Esophagus muscularis mucosa (tissue), 4 donors: ENCODE measurements around the gene ORM1. TPM values are rescaled to one million over a fixed set of nuclear protein-coding genes. Genes with fewer than 3 reads are reported as not detected.

Experiments used
- DNase-seq: peaks from one replicate; pipeline ENCODE4 v3.0.0-alpha.2; 2017; ENCODE audit errors: extremely low spot score
- H3K27ac ChIP-seq, 4 donors: fragments of 200-600 bp; sonication (generic); replicated peaks in 1 of 4; 1 replicate in 3 of 4; 2 replicates in 1 of 4; pipeline ENCODE4 v1.5.1; 2016 to 2019; ENCODE audit warnings: mild to moderate bottlenecking in 1 of 4
- H3K27me3 ChIP-seq, 4 donors: fragments of 200-600 bp; sonication (generic); one replicate each; pipeline versions ENCODE4 v1.5.1 to v1.6.0; 2016 to 2019
- H3K36me3 ChIP-seq, 4 donors: fragments of 200-600 bp; sonication (generic); one replicate each; pipeline ENCODE4 v1.5.1; 2016 to 2019
- H3K4me1 ChIP-seq, 4 donors: fragments of 200-600 bp; sonication (generic); one replicate each; pipeline ENCODE4 v1.5.1; 2016 to 2019
- H3K4me3 ChIP-seq, 4 donors: fragments of 200-600 bp; sonication (generic); 1 replicate in 2 of 4; 2 replicates in 2 of 4; pipeline ENCODE4 v1.5.1; 2016 to 2019; ENCODE audit warnings: mild to moderate bottlenecking in 4 of 4, moderate library complexity in 1 of 4
- H3K9me3 ChIP-seq, 4 donors: fragments of 200-600 bp; sonication (generic); 1 replicate in 3 of 4; 2 replicates in 1 of 4; pipeline ENCODE4 v1.5.1; 2016 to 2019
- CTCF ChIP-seq, 3 experiments: fragments of 200-600 bp in 2 of 3; fragments of 450-650 bp in 1 of 3; sonication (generic) in 2 of 3; IDR thresholded peaks; one replicate each; pipeline ENCODE4 v1.5.1; 2017 to 2019; ENCODE audit warnings: antibody characterized with exemption in 3 of 3, mild to moderate bottlenecking in 2 of 3, moderate library complexity in 1 of 3
- EP300 ChIP-seq: sonication (generic); formaldehyde crosslinking; IDR thresholded peaks from one replicate; pipeline ENCODE4 v1.6.1; 2017; ENCODE audit warnings: antibody characterized with exemption
- POLR2A ChIP-seq: fragments of 450-650 bp; IDR thresholded peaks from one replicate; pipeline ENCODE4 v1.6.1; 2017; ENCODE audit warnings: antibody characterized with exemption, moderate library complexity, mild to moderate bottlenecking, low read depth
- POLR2AphosphoS5 ChIP-seq, 2 donors: sonication (generic); formaldehyde crosslinking; IDR thresholded peaks; one replicate each; pipeline ENCODE4 v1.6.1; 2017; ENCODE audit warnings: antibody characterized with exemption in 2 of 2
- WGBS: methylation state at CpG from one replicate; pipeline ENCODE4 v1.1.5; 2018; 5-methylcytosine and 5-hydroxymethylcytosine counted together
- intact Hi-C: fragments of 100-400 bp; cut with DNase I; formaldehyde crosslinking; loops from one replicate; pipeline ENCODE4 v1.15.1; 2023
- total RNA-seq, 4 donors: library from RNA; depleted of rRNA; stranded (reverse); fragments of >200 nt; gene quantifications; one replicate each; pipeline versions ENCODE4 v1.1.0 to v1.2.1, GENCODE V29; 2016

The ORM1 gene
- total RNA-seq, 4 donors from 2014 or later: 1.3 TPM; not detected in 3

GRCh38 chr9:114313186-114313585 lies 9.7 kb upstream of the ORM1 start:
- Histone ChIP-seq H3K4me3 (no peak overlapping the region), H3K27ac (no peak overlapping the region), H3K9me3 (no peaks in the 10 kb centered on the region), H3K4me1 (no peaks in the 10 kb centered on the region), H3K36me3 (peaks cover 0 to 6% (median 2%) of the 10 kb centered on the region in 4 donors), H3K27me3 (no peaks in the 10 kb centered on the region)
- intact Hi-C loops: no loop called here
- TF ChIP-seq EP300: no peak
- TF ChIP-seq POLR2A: no peak
- no peak for TF ChIP-seq CTCF (IDR thresholded peaks at IDR 0.05)
- no peak for TF ChIP-seq POLR2AphosphoS5 (IDR thresholded peaks at IDR 0.05)
- DNase-seq: no peak
- 90% methylated on average over 8 of the region's 8 CpGs for WGBS

- TF ChIP-seq EP300 (no peak), POLR2AphosphoS5 (IDR thresholded peaks at IDR 0.05) (no peak), CTCF (IDR thresholded peaks at IDR 0.05) (no peak), POLR2A (no peak)
- H3K27ac ChIP-seq: no peak overlapping the region
- no peak for DNase-seq
- no peak overlapping the region for H3K4me3 ChIP-seq
- H3K36me3 ChIP-seq: peaks cover 0 to 6% (median 2%) of the 10 kb centered on the region in 4 donors
- intact Hi-C loops: no loop called here
- no peaks in the 10 kb centered on the region for H3K27me3 ChIP-seq
- WGBS: 93% methylated on average over 7 of the region's 7 CpGs
- no peaks in the 10 kb centered on the region for H3K9me3 ChIP-seq
- no peaks in the 10 kb centered on the region for H3K4me1 ChIP-seq
These were observed 8.5 kb upstream of the ORM1 start for GRCh38 chr9:114314256-114314867.

- Histone ChIP-seq H3K4me3 (no peak overlapping the region), H3K4me1 (no peaks in the 10 kb centered on the region), H3K27ac (no peak overlapping the region), H3K9me3 (no peaks in the 10 kb centered on the region), H3K27me3 (no peaks in the 10 kb centered on the region), H3K36me3 (peaks cover 0 to 6% (median 2%) of the 10 kb centered on the region in 4 donors)
- TF ChIP-seq POLR2A (no peak), EP300 (no peak), POLR2AphosphoS5 (IDR thresholded peaks at IDR 0.05) (no peak), CTCF (IDR thresholded peaks at IDR 0.05) (no peak)
- intact Hi-C loops: no loop called here
- 90% methylated on average over 7 of the region's 8 CpGs for WGBS
- no peak for DNase-seq
These were observed 7.8 kb upstream of the ORM1 start for GRCh38 chr9:114314881-114315722.

GRCh38 chr9:114315723-114316363 lies 7.1 kb upstream of the ORM1 start:
- Histone ChIP-seq H3K36me3 (no peaks in the 10 kb centered on the region), H3K4me1 (no peaks in the 10 kb centered on the region), H3K27me3 (no peaks in the 10 kb centered on the region), H3K27ac (no peak overlapping the region), H3K9me3 (no peaks in the 10 kb centered on the region), H3K4me3 (no peak overlapping the region)
- DNase-seq: no peak
- intact Hi-C loops: no loop called here
- WGBS: 85% methylated on average over 8 of the region's 8 CpGs
- TF ChIP-seq CTCF (IDR thresholded peaks at IDR 0.05) (no peak), POLR2A (no peak), EP300 (no peak), POLR2AphosphoS5 (IDR thresholded peaks at IDR 0.05) (no peak)
